GM21423 (cell line): ENCODE measurements around the gene CEP44.

Experiments
- ATAC-seq: cut with Tn5 transposase; IDR thresholded peaks from one replicate; pipeline ENCODE4 v1.9.1; 2021; ENCODE audit warnings: mild to moderate bottlenecking, moderate library complexity; ENCODE audit not compliant: unreplicated experiment

CEP44 gene

GRCh38 chr4:174381440-174381800 lies 97.7 kb downstream of the CEP44 start:
- ATAC-seq, result no peak
